ENCODE measurements around the gene FBXO45.
A peak's percentile ranks its signal among the peaks of the same experiment; 100 is the strongest.
"Not testable (repeated sequence)": the region's sequence is repeated elsewhere in the genome, so short reads cannot be mapped to it uniquely, and the experiment has no call there.

FBXO45 gene

GRCh38 chr3:196568246-196569002 is at the start of gene FBXO45, which contains the start of gene WDR53:
FBXO45 (plus strand) TSS chr3:196568660; CDS start chr3:196568985, 325 bp downstream.
WDR53 (minus strand) TSS chr3:196568554; CDS start chr3:196561475, 7,079 bp downstream.
- peak; percentile 83 for DNase-seq

GRCh38 chr3:196518966-196519717 is 49.3 kb upstream of the FBXO45 start:
- DNase-seq: peak; percentile 71

GRCh38 chr3:196519718-196520082 is 48.8 kb upstream of the FBXO45 start:
- DNase-seq: no peak

- DNase-seq: not testable (repeated sequence)
Measured at GRCh38 chr3:196521291-196521690, 47.2 kb upstream of the FBXO45 start.

- no peak for DNase-seq
Measured at GRCh38 chr3:196523841-196524240, 44.6 kb upstream of the FBXO45 start.

GRCh38 chr3:196524527-196524926 is 43.9 kb upstream of the FBXO45 start:
- DNase-seq: no peak

GRCh38 chr3:196525141-196525540 is 43.3 kb upstream of the FBXO45 start:
- DNase-seq: no peak

- DNase-seq: no peak
Measured at GRCh38 chr3:196528639-196529233, 39.7 kb upstream of the FBXO45 start.

- DNase-seq: no peak
Measured at GRCh38 chr3:196531418-196531817, 37.0 kb upstream of the FBXO45 start.

- DNase-seq: no peak
Measured at GRCh38 chr3:196533260-196533681, 35.2 kb upstream of the FBXO45 start.

GRCh38 chr3:196537319-196537984 is 31.0 kb upstream of the FBXO45 start:
- DNase-seq: no peak

GRCh38 chr3:196541684-196542445 is 26.6 kb upstream of the FBXO45 start:
- DNase-seq: no peak

- no peak for DNase-seq
Measured at GRCh38 chr3:196544491-196544992, 23.9 kb upstream of the FBXO45 start.

GRCh38 chr3:196546537-196546936 is 21.9 kb upstream of the FBXO45 start:
- DNase-seq: no peak

GRCh38 chr3:196547067-196547466 is 21.4 kb upstream of the FBXO45 start:
- no peak for DNase-seq

- DNase-seq: not testable (repeated sequence)
Measured at GRCh38 chr3:196549312-196549711, 19.1 kb upstream of the FBXO45 start.

GRCh38 chr3:196550172-196550571 is 18.3 kb upstream of the FBXO45 start:
- not testable (repeated sequence) for DNase-seq

- DNase-seq: no peak
Measured at GRCh38 chr3:196552253-196552652, 16.2 kb upstream of the FBXO45 start.

- no peak for DNase-seq
Measured at GRCh38 chr3:196553551-196553950, 14.9 kb upstream of the FBXO45 start.

- no peak for DNase-seq
Measured at GRCh38 chr3:196554205-196554604, 14.3 kb upstream of the FBXO45 start.

GRCh38 chr3:196555295-196555694 is 13.2 kb upstream of the FBXO45 start:
- DNase-seq: no peak

GRCh38 chr3:196557236-196557635 is 11.2 kb upstream of the FBXO45 start:
- no peak for DNase-seq

All from amniotic stem cell (primary cell).